ENCODE data around the gene RGS3.

The RGS3 gene

DNA sequence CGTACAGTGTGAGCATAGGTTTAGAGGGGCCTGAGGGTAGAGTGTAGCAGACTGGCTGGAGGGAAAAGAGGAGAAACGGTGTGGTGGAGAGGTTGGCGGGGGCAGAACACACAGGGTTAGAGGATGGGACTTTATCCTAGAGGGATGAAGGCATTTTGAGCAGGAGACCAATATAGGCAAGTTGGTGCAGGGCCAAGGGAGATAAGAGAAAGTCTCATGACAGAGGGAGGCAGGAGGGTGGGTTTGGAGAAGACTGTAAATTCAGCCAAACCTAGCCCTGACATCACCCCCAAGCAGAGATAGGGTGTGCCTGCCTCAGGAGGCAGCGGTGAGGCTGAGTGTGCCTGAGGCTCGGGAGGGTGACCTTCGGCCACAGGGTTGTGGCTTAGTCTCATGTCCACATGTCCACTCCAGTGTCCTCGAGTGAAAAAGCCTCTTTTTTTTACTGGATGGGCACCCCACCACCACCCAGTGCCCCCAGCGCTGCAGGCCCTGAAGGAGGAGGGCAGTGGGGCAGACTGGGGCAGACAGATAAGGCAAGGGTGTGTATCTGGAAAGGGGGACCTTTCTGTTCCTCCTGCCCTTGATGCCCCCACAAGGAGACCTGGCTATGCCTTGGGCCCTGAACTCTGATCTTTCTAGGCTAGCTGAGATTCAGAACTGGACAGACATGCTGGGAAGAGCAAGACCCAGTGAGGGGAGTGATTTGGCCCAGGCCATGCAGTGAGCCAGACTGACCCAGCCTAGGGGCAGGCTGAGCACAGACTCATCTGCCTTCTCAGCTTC, 108.7 kb downstream of the RGS3 start:
- H3K9me3 ChIP-seq (ENCODE audit: control insufficient read depth, insufficient read depth, low read depth, low read length): no peaks in the 10 kb centered on the region
- H3K36me3 ChIP-seq (ENCODE audit: control insufficient read depth in 2 of 2, insufficient read depth in 1 of 2, low read length in 2 of 2): no peaks in the 10 kb centered on the region
- no peak overlapping the region for H3K27ac ChIP-seq (ENCODE audit: extremely low read depth, low read depth, low read length)
- no peak overlapping the region for H3K4me3 ChIP-seq (ENCODE audit: low read depth, low read length)
- CTCF ChIA-PET: interaction anchor here (0.5 to 2.0 kb wide), 3 partner anchors 14 to 86 kb away, joined by 3 to 4 read pairs (median 4); no protein-coding TSS in a partner anchor
- H3K4me1 ChIP-seq (ENCODE audit: control insufficient read depth, insufficient read depth, low read length): no peaks in the 10 kb centered on the region
- TF ChIP-seq BCL11B (tag by site-specific recombination; IDR thresholded peaks at IDR 0.05; ENCODE audit: low read depth): no peak
- TF ChIP-seq ZNF239 (tag by site-specific recombination; IDR thresholded peaks at IDR 0.05): no peak
- TF ChIP-seq, protein P1, sequence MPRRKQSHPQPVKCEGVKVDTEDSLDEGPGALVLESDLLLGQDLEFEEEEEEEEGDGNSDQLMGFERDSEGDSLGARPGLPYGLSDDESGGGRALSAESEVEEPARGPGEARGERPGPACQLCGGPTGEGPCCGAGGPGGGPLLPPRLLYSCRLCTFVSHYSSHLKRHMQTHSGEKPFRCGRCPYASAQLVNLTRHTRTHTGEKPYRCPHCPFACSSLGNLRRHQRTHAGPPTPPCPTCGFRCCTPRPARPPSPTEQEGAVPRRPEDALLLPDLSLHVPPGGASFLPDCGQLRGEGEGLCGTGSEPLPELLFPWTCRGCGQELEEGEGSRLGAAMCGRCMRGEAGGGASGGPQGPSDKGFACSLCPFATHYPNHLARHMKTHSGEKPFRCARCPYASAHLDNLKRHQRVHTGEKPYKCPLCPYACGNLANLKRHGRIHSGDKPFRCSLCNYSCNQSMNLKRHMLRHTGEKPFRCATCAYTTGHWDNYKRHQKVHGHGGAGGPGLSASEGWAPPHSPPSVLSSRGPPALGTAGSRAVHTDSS (tag by site-specific recombination; IDR thresholded peaks at IDR 0.05): no peak
- no peak for TF ChIP-seq ZNF423 (tag by site-specific recombination; IDR thresholded peaks at IDR 0.05)
- TF ChIP-seq PRDM10 (tag by site-specific recombination; IDR thresholded peaks at IDR 0.05): peak; percentile 26; the same call in 1 of the 2 replicates
- TF ChIP-seq KLF17 (tag by site-specific recombination; IDR thresholded peaks at IDR 0.05): peak; percentile 64; the same call in 1 of the 2 replicates
- no peak for TF ChIP-seq GLI2 (tag by site-specific recombination; IDR thresholded peaks at IDR 0.05; ENCODE audit: borderline replicate concordance, low read depth)
- POLR2A ChIA-PET: no interaction called here

DNA sequence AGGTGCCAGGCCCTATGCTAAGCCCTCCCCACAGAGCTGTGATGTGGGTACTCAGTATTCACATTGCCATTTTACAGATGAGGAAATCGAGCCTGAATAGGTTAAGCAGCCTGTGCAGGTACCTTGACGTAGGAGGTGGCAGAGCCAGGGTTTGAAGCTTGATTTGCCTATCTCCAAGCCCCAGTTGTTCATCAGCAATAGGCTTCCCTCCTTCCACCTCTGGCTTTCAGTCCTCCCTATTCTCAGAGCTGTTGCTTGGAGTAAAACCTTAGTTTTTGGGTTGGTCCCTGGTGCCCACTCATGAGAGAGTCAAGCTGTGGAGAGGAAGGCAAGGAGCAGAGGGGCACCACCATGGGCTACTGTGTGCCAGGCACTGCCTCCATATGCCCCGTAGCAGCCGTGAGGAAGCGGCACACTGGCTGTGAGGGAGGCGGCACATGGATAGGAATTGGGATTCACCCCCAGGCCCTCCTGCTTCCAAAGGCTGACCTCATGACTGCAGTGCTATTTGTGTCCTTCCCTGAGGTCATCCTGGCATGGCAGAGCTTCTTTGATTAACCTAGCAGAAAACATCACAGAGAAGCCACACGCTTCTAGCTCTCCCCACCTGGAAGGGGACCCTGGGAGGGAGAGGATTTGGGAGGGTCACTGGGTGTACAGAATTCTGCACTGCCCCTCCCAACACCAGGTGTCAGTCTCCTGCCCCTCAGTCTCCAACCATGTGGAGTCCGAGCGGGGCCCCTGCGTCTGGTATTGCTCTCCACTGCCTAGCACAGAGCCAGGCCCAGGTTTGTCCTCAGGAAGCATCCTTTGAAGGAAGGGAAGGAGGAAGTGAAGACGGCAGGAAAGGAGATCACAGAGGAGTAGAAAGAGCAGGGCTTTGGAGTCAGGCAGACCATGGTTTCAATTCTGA, 109.8 kb downstream of the RGS3 start:
- ChIA-PET CTCF (interaction anchor here (0.5 to 2.1 kb wide), 4 partner anchors 15 to 85 kb away, joined by 3 to 7 read pairs (median 6); no protein-coding TSS in a partner anchor), POLR2A (interaction anchor here (1.1 kb wide), 1 partner anchor 12 kb away, joined by 3 read pairs; no protein-coding TSS in a partner anchor)

More for the DNA sequence above, 109.8 kb downstream of the RGS3 start:
- no peaks in the 10 kb centered on the region for H3K9me3 ChIP-seq (ENCODE audit: control insufficient read depth, insufficient read depth, low read depth, low read length)
- TF ChIP-seq ZNF785 (tag by site-specific recombination; IDR thresholded peaks at IDR 0.05) (no peak), ZNF248 (tag by site-specific recombination; IDR thresholded peaks at IDR 0.05) (no peak), ZNF664 (tag by site-specific recombination; IDR thresholded peaks at IDR 0.05) (peak; percentile 49; the same call in 1 of the 2 replicates)
- TF ChIP-seq, protein P2, sequence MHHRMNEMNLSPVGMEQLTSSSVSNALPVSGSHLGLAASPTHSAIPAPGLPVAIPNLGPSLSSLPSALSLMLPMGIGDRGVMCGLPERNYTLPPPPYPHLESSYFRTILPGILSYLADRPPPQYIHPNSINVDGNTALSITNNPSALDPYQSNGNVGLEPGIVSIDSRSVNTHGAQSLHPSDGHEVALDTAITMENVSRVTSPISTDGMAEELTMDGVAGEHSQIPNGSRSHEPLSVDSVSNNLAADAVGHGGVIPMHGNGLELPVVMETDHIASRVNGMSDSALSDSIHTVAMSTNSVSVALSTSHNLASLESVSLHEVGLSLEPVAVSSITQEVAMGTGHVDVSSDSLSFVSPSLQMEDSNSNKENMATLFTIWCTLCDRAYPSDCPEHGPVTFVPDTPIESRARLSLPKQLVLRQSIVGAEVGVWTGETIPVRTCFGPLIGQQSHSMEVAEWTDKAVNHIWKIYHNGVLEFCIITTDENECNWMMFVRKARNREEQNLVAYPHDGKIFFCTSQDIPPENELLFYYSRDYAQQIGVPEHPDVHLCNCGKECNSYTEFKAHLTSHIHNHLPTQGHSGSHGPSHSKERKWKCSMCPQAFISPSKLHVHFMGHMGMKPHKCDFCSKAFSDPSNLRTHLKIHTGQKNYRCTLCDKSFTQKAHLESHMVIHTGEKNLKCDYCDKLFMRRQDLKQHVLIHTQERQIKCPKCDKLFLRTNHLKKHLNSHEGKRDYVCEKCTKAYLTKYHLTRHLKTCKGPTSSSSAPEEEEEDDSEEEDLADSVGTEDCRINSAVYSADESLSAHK (tag by site-specific recombination; IDR thresholded peaks at IDR 0.05): no peak
- H3K27ac ChIP-seq (ENCODE audit: extremely low read depth, low read depth, low read length): no peak overlapping the region
- no peaks in the 10 kb centered on the region for H3K4me1 ChIP-seq (ENCODE audit: control insufficient read depth, insufficient read depth, low read length)
- no peaks in the 10 kb centered on the region for H3K36me3 ChIP-seq (ENCODE audit: control insufficient read depth in 2 of 2, insufficient read depth in 1 of 2, low read length in 2 of 2)
- no peak overlapping the region for H3K4me3 ChIP-seq (ENCODE audit: low read depth, low read length)

Data from HEK293 (cell line).